HepG2 (cell line): ENCODE data around the gene CNBD2. TPM values are rescaled to one million over a fixed set of nuclear protein-coding genes. Genes with fewer than 3 reads are reported as not detected.

ENCODE experiments used
- ATAC-seq: fragments of 200-7000 bp; cut with Tn5 transposase; 3 replicates; pipeline ENCODE4 v1.9.1; 2020; ENCODE audit warnings: mild to moderate bottlenecking, moderate library complexity
- BruUV-seq: library from RNA; stranded (reverse); fragments of 400-500 nt; replicated peaks from 2 replicates; lab custom pipeline; 2021; lab: Mats Ljungman, UMichigan
- CTCF ChIA-PET: fragments of 300-600 bp; formaldehyde crosslinking; extraction: SDS; loops from one replicate; lab custom pipeline; 2021; ENCODE audit warnings: low total read pairs, inconsistent platforms, low intra/inter-chr PET ratio; lab: Yijun Ruan, JAX
- POLR2A ChIA-PET: fragments of 350-600 bp; sonication (Branson Sonifier 250); formaldehyde crosslinking; loops from one replicate; lab custom pipeline; 2020; ENCODE audit warnings: antibody characterized with exemption, inconsistent platforms; lab: Yijun Ruan, JAX
- DNase-seq: peaks from one replicate; pipeline ENCODE4 v3.0.0-alpha.2; 2015; ENCODE audit warnings: low spot score
- FAIRE-seq: peaks from 3 replicates; lab custom pipeline; 2011; peaks lifted over from hg19 to GRCh38; lab: Jason Lieb, UNC
- H2AFZ ChIP-seq: one replicate; pipeline ENCODE4 v1.6.1; 2011; ENCODE audit warnings: low read length, inconsistent platforms
- H3K27ac ChIP-seq: fragments of 300-600 bp; 3 replicates; pipeline ENCODE4 v1.8.0; 2011; ENCODE audit warnings: mixed run types, mild to moderate bottlenecking, mixed read lengths, low read length, inconsistent platforms; ENCODE audit not compliant: insufficient read depth; ENCODE audit errors: extremely low read length
- H3K27me3 ChIP-seq, 2 experiments: fragments of 200-600 bp in 1 of 2; 2 replicates in 1 of 2; 3 replicates in 1 of 2; pipeline versions ENCODE4 v1.6.0 to v1.8.0; 2011; ENCODE audit warnings: low read length in 2 of 2, mild to moderate bottlenecking in 2 of 2, moderate library complexity in 2 of 2, inconsistent platforms in 1 of 2; ENCODE audit not compliant: insufficient read depth in 2 of 2, control insufficient read depth in 1 of 2
- H3K36me3 ChIP-seq, 2 experiments: fragments of 200-600 bp in 1 of 2; replicated peaks in 1 of 2; 2 replicates in 1 of 2; 3 replicates in 1 of 2; pipeline versions ENCODE4 v1.5.1 to v1.8.0; 2011; ENCODE audit warnings: low read length in 2 of 2, inconsistent platforms in 1 of 2; ENCODE audit not compliant: insufficient read depth in 2 of 2, control insufficient read depth in 1 of 2
- H3K4me1 ChIP-seq: 2 replicates; pipeline ENCODE4 v1.5.1; 2012; ENCODE audit warnings: low read length, inconsistent platforms; ENCODE audit not compliant: insufficient read depth
- H3K4me2 ChIP-seq: 2 replicates; pipeline ENCODE4 v1.6.0; 2011; ENCODE audit warnings: low read depth, low read length, inconsistent platforms
- H3K4me3 ChIP-seq, 3 experiments: fragments of 200-600 bp in 1 of 3; sonication (generic), shearing (Covaris generic) in 1 of 3; replicated peaks in 1 of 3; 2 replicates each; pipeline ENCODE4 v1.5.1; 2011 to 2016; ENCODE audit warnings: low read length in 3 of 3, inconsistent platforms in 2 of 3, low read depth in 2 of 3, mild to moderate bottlenecking in 2 of 3, control low read depth in 1 of 3, mixed read lengths in 1 of 3; ENCODE audit not compliant: insufficient read depth in 1 of 3
- H3K79me2 ChIP-seq: one replicate; pipeline ENCODE4 v1.6.1; 2011; ENCODE audit warnings: low read length, inconsistent platforms; ENCODE audit not compliant: insufficient read depth
- H3K9ac ChIP-seq: 2 replicates; pipeline ENCODE4 v1.6.0; 2011; ENCODE audit warnings: mild to moderate bottlenecking, low read depth, low read length, inconsistent platforms; ENCODE audit not compliant: insufficient read depth
- H3K9me3 ChIP-seq: 2 replicates; pipeline ENCODE4 v1.5.1; 2012; ENCODE audit warnings: mild to moderate bottlenecking, low read length
- H4K20me1 ChIP-seq: 2 replicates; pipeline ENCODE4 v1.6.0; 2011; ENCODE audit warnings: inconsistent platforms, mild to moderate bottlenecking, low read length, moderate library complexity; ENCODE audit not compliant: insufficient read depth
- DR1 ChIP-seq: sonication (generic); formaldehyde crosslinking; IDR thresholded peaks from 2 replicates; pipeline ENCODE4 v1.8.0; 2021; ENCODE audit warnings: mild to moderate bottlenecking, missing genetic modification reagents, inconsistent platforms
- ERF ChIP-seq: IDR thresholded peaks from 2 replicates; pipeline ENCODE4 v1.6.1; 2018; ENCODE audit warnings: missing biosample characterization, missing genetic modification reagents
- GFI1 ChIP-seq: sonication (generic); formaldehyde crosslinking; IDR thresholded peaks from 2 replicates; pipeline ENCODE4 v1.5.0; 2020; ENCODE audit warnings: missing genetic modification reagents, mild to moderate bottlenecking, borderline replicate concordance
- GLI4 ChIP-seq: sonication (generic); formaldehyde crosslinking; IDR thresholded peaks from 2 replicates; pipeline ENCODE4 v1.5.1; 2020; ENCODE audit warnings: missing genetic modification reagents, mild to moderate bottlenecking, moderate library complexity, borderline replicate concordance
- KDM2A ChIP-seq: sonication (generic); formaldehyde crosslinking; IDR thresholded peaks from 2 replicates; pipeline ENCODE4 v1.4.0; 2020; ENCODE audit warnings: low read depth, missing genetic modification reagents, borderline replicate concordance
- NFKBIZ ChIP-seq: IDR thresholded peaks from 2 replicates; pipeline ENCODE4 v1.6.1; 2018; ENCODE audit warnings: missing genetic modification reagents, missing compliant biosample characterization
- TAF1 ChIP-seq: sonication (generic); formaldehyde crosslinking; IDR thresholded peaks from 2 replicates; pipeline ENCODE4 v1.4.0; 2020; ENCODE audit warnings: missing genetic modification reagents
- ZNF230 ChIP-seq: sonication (generic); formaldehyde crosslinking; IDR thresholded peaks from 2 replicates; pipeline ENCODE4 v1.4.0; 2020; ENCODE audit warnings: mild to moderate bottlenecking, missing genetic modification reagents
- WGBS: methylation state at CpG from one replicate; pipeline ENCODE4 v1.1.6; 2017; ENCODE audit warnings: low lambda C conversion rate; 5-methylcytosine and 5-hydroxymethylcytosine counted together
- in situ Hi-C: cut with HindIII; loops from 2 replicates; pipeline ENCODE4 v1.10.0; 2017; ENCODE audit warnings: low pct_unique_long_range_greater_than_20kb; ENCODE audit not compliant: extremely low pct_ligation_motif_present
- intact Hi-C: fragments of 100-400 bp; cut with micrococcal nuclease; formaldehyde crosslinking; loops from one replicate; pipeline ENCODE4 v1.10.0; 2022; ENCODE audit not compliant: unreplicated experiment
- polyA plus RNA-seq, 8 experiments: library from polyadenylated mRNA; depleted of rRNA in 3 of 8; stranded (reverse) in 7 of 8; unstranded in 1 of 8; fragments of >200 nt; fragmentation: Illumina TruSeq in 4 of 8; extraction: Trizol in 4 of 8; gene quantifications; 2 replicates each; pipeline versions ENCODE4 v1.2.1 to v1.2.3, GENCODE V29; 2011 to 2016; ENCODE audit warnings: low read depth in 4 of 8, missing spikeins in 1 of 8, mixed read lengths in 1 of 8; ENCODE audit not compliant: insufficient read depth in 1 of 8
- total RNA-seq, 5 experiments: library from RNA; depleted of rRNA; stranded (reverse); fragments of >200 nt; fragmentation: Illumina TruSeq; extraction: Trizol; gene quantifications; 2 replicates each; pipeline ENCODE4 v1.2.3, GENCODE V29; 2016; ENCODE audit warnings: low read depth in 1 of 5
- TF ChIP-seq, protein P1 (sequence below): sonication (generic); formaldehyde crosslinking; IDR thresholded peaks from 2 replicates; pipeline ENCODE4 v1.5.0; 2020; ENCODE audit warnings: mild to moderate bottlenecking, missing genetic modification reagents, borderline replicate concordance

The CNBD2 gene
- total and polyA plus RNA-seq, 2 of the 13 experiments (the other 11 are each of a cell fraction or from before 2014, with no cell fraction given) = 12.4 to 22.8 TPM

DNA sequence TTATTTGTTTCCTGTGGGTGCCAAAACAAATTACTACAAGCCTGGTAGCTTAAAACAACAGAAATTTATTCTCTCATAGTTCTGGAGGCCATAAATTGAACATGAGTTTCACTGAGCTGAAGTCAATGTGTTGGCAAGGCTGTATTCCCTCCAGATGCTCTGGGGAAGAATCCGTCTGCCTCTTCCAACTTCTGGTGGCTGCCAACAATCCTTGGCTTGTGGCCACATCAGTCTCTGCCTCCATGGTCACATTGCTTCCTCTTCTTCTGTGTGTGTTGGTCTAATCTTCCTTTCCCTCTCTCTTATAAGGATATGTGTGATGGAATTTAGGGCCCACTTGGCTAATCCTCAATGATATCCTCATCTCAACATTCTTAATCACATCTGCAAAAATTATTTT lies 93.4 kb downstream of the CNBD2 start:
- no peak overlapping the region for H3K4me2 ChIP-seq
- ATAC-seq = no peak
- ChIA-PET POLR2A (no interaction called here), CTCF (no interaction called here)
- no peaks in the 10 kb centered on the region for H3K9me3 ChIP-seq
- no peak overlapping the region for H3K9ac ChIP-seq
- H3K36me3 ChIP-seq = no peaks in the 10 kb centered on the region
- TF ChIP-seq ERF (CRISPR knock-in tag) (no peak), KDM2A (CRISPR knock-in tag) (no peak), GLI4 (CRISPR knock-in tag) (no peak), ZNF230 (CRISPR knock-in tag) (no peak), NFKBIZ (CRISPR knock-in tag) (no peak), DR1 (no peak), GFI1 (no peak), TAF1 (CRISPR knock-in tag) (no peak)
- TF ChIP-seq, protein P1, sequence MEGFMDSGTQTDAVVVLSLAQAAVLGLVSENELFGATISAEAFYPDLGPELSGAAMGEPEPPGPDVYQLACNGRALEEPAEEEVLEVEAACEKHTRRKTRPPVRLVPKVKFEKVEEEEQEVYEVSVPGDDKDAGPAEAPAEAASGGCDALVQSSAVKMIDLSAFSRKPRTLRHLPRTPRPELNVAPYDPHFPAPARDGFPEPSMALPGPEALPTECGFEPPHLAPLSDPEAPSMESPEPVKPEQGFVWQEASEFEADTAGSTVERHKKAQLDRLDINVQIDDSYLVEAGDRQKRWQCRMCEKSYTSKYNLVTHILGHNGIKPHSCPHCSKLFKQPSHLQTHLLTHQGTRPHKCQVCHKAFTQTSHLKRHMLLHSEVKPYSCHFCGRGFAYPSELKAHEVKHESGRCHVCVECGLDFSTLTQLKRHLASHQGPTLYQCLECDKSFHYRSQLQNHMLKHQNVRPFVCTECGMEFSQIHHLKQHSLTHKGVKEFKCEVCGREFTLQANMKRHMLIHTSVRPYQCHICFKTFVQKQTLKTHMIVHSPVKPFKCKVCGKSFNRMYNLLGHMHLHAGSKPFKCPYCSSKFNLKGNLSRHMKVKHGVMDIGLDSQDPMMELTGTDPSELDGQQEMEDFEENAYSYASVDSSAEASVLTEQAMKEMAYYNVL (CRISPR knock-in tag) = no peak
- WGBS = 70% methylated on average over 1 of the region's 1 CpG
- no peaks in the 10 kb centered on the region; a peak in 2 of 5 replicates for H3K27me3 ChIP-seq
- peaks cover 33% of the 10 kb centered on the region for H3K4me1 ChIP-seq
- intact Hi-C loops (no loop called here), in situ Hi-C loops (no loop called here)
- no peak overlapping the region for H3K4me3 ChIP-seq
- no peaks in the 10 kb centered on the region for H4K20me1 ChIP-seq
- no peaks in the 10 kb centered on the region for H3K79me2 ChIP-seq
- no peak for FAIRE-seq
- DNase-seq = no peak
- BruUV-seq = no TSS peak
- no peak overlapping the region for H2AFZ ChIP-seq
- H3K27ac ChIP-seq = no peak overlapping the region
